IMR-90 (cell line): ENCODE results near the gene MBD1. TPM values are rescaled to one million over a fixed set of nuclear protein-coding genes. Genes with fewer than 3 reads are reported as not detected.

Experiments used
- ATAC-seq: fragments of 200-7000 bp; cut with Tn5 transposase; 2 replicates; pipeline ENCODE4 v1.9.1; 2020; ENCODE audit warnings: low read depth, mild to moderate bottlenecking, moderate library complexity
- BruUV-seq: library from RNA; stranded (reverse); fragments of 400-500 nt; replicated peaks from 2 replicates; lab custom pipeline; 2021; lab: Mats Ljungman, UMichigan
- CTCF ChIA-PET: fragments of 300-600 bp; formaldehyde crosslinking; extraction: SDS; loops from one replicate; lab custom pipeline; 2021; ENCODE audit warnings: antibody characterized with exemption; lab: Yijun Ruan, JAX
- POLR2A ChIA-PET: fragments of 300-600 bp; sonication (Branson Sonifier 250); formaldehyde crosslinking; loops from one replicate; lab custom pipeline; 2022; ENCODE audit warnings: antibody characterized with exemption; ENCODE audit not compliant: unreplicated experiment; lab: Charles Lee
- DNase-seq: peaks from one replicate; pipeline ENCODE4 v3.0.0; 2013
- H2AFZ ChIP-seq: replicated peaks from 2 replicates; pipeline ENCODE3; 2013; ENCODE audit warnings: low read length, mild to moderate bottlenecking; ENCODE audit not compliant: poor library complexity
- H2AK5ac ChIP-seq: 2 replicates; pipeline ENCODE4 v1.6.1; 2013; ENCODE audit warnings: low read depth, low read length, inconsistent platforms
- H2AK9ac ChIP-seq: replicated peaks from 2 replicates; pipeline ENCODE3; 2013; ENCODE audit warnings: mild to moderate bottlenecking, low read depth, low read length, moderate library complexity; ENCODE audit not compliant: poor library complexity
- H2BK120ac ChIP-seq: 2 replicates; pipeline ENCODE4 v1.6.1; 2013; ENCODE audit warnings: low read depth, low read length, inconsistent platforms
- H2BK15ac ChIP-seq: 3 replicates; pipeline ENCODE4 v1.6.1; 2013; ENCODE audit warnings: low read depth, low read length, inconsistent platforms
- H2BK20ac ChIP-seq: 2 replicates; pipeline ENCODE4 v1.6.1; 2013; ENCODE audit warnings: low read depth, mild to moderate bottlenecking, inconsistent platforms, low read length, moderate library complexity
- H2BK5ac ChIP-seq: 2 replicates; pipeline ENCODE4 v1.6.1; 2013; ENCODE audit warnings: mild to moderate bottlenecking, low read depth, low read length, inconsistent platforms; ENCODE audit not compliant: poor library complexity, severe bottlenecking
- H3K14ac ChIP-seq: replicated peaks from 2 replicates; pipeline ENCODE4 v1.6.1; 2013; ENCODE audit warnings: low read depth, low read length, inconsistent platforms
- H3K18ac ChIP-seq: 2 replicates; pipeline ENCODE4 v1.6.1; 2013; ENCODE audit warnings: low read depth, low read length, control low read depth
- H3K23ac ChIP-seq: 2 replicates; pipeline ENCODE4 v1.6.1; 2013; ENCODE audit warnings: low read depth, low read length, inconsistent platforms
- H3K27ac ChIP-seq: 2 replicates; pipeline ENCODE4 v1.5.1; 2013; ENCODE audit warnings: mild to moderate bottlenecking, control low read depth, low read length; ENCODE audit not compliant: insufficient read depth
- H3K27me3 ChIP-seq: 2 replicates; pipeline ENCODE4 v1.6.1; 2013; ENCODE audit warnings: low read length; ENCODE audit not compliant: control insufficient read depth, insufficient read depth
- H3K36me3 ChIP-seq: 2 replicates; pipeline ENCODE4 v1.6.1; 2013; ENCODE audit warnings: low read length, mixed read lengths; ENCODE audit not compliant: control insufficient read depth, insufficient read depth
- H3K4ac ChIP-seq: 2 replicates; pipeline ENCODE4 v1.6.1; 2013; ENCODE audit warnings: low read depth, low read length, inconsistent platforms
- H3K4me1 ChIP-seq: 2 replicates; pipeline ENCODE4 v1.6.1; 2013; ENCODE audit warnings: low read length, mixed read lengths; ENCODE audit not compliant: control insufficient read depth, insufficient read depth
- H3K4me2 ChIP-seq: 2 replicates; pipeline ENCODE4 v1.6.1; 2013; ENCODE audit warnings: low read depth, mild to moderate bottlenecking, control low read depth, low read length, moderate library complexity
- H3K4me3 ChIP-seq: 2 replicates; pipeline ENCODE4 v1.5.1; 2013; ENCODE audit warnings: low read depth, mild to moderate bottlenecking, control low read depth, low read length, moderate library complexity; ENCODE audit not compliant: insufficient read depth
- H3K56ac ChIP-seq: 2 replicates; pipeline ENCODE4 v1.6.1; 2013; ENCODE audit warnings: low read length, inconsistent platforms; ENCODE audit not compliant: insufficient read depth; ENCODE audit errors: extremely low read depth
- H3K79me1 ChIP-seq, 2 experiments: 2 replicates each; pipeline ENCODE4 v1.6.1; 2013; ENCODE audit warnings: low read length in 2 of 2, inconsistent platforms in 1 of 2, low read depth in 1 of 2
- H3K9ac ChIP-seq: 2 replicates; pipeline ENCODE4 v1.6.1; 2013; ENCODE audit warnings: low read depth, low read length, control low read depth
- H3K9me1 ChIP-seq: 2 replicates; pipeline ENCODE4 v1.6.1; 2013; ENCODE audit warnings: low read length, inconsistent platforms; ENCODE audit not compliant: insufficient read depth
- H3K9me3 ChIP-seq: 2 replicates; pipeline ENCODE4 v1.6.1; 2013; ENCODE audit warnings: low read length; ENCODE audit not compliant: control insufficient read depth, insufficient read depth
- H4K20me1 ChIP-seq: 2 replicates; pipeline ENCODE4 v1.6.1; 2013; ENCODE audit warnings: low read length, inconsistent platforms; ENCODE audit not compliant: insufficient read depth
- H4K5ac ChIP-seq: 2 replicates; pipeline ENCODE4 v1.6.1; 2013; ENCODE audit warnings: mild to moderate bottlenecking, low read depth, low read length, control low read depth
- H4K8ac ChIP-seq, 2 experiments: 2 replicates each; pipeline ENCODE4 v1.6.1; 2013; ENCODE audit warnings: low read depth in 2 of 2, low read length in 2 of 2, control low read depth in 1 of 2, inconsistent platforms in 1 of 2
- H4K91ac ChIP-seq: 2 replicates; pipeline ENCODE4 v1.6.1; 2013; ENCODE audit warnings: low read depth, low read length, inconsistent platforms; ENCODE audit not compliant: insufficient read depth
- BHLHE40 ChIP-seq: fragments of 150-350 bp; IDR thresholded peaks from 2 replicates; pipeline ENCODE4 v1.6.1; 2016; ENCODE audit warnings: mild to moderate bottlenecking, low read depth, low read length
- CEBPB ChIP-seq: IDR thresholded peaks from 2 replicates; pipeline ENCODE4 v1.6.1; 2012; ENCODE audit warnings: low read depth, low read length, improper control_type of control experiment
- CHD1 ChIP-seq: IDR thresholded peaks from 2 replicates; pipeline ENCODE4 v1.6.1; 2012; ENCODE audit warnings: low read depth, low read length, improper control_type of control experiment
- CTCF ChIP-seq: conservative IDR thresholded peaks from 2 replicates; pipeline ENCODE4 v1.5.1; 2012; ENCODE audit warnings: mild to moderate bottlenecking, low read depth, low read length, improper control_type of control experiment
- ELK1 ChIP-seq: fragments of 150-350 bp; IDR thresholded peaks from 2 replicates; pipeline ENCODE4 v1.6.1; 2016; ENCODE audit warnings: low read depth, mild to moderate bottlenecking, low read length, moderate library complexity, borderline replicate concordance
- FOS ChIP-seq: fragments of 150-350 bp; IDR thresholded peaks from 2 replicates; pipeline ENCODE4 v1.6.1; 2016; ENCODE audit warnings: low read depth, low read length
- MAFK ChIP-seq: IDR thresholded peaks from 2 replicates; pipeline ENCODE4 v1.6.1; 2012; ENCODE audit warnings: low read depth, low read length, improper control_type of control experiment
- MAZ ChIP-seq: IDR thresholded peaks from 2 replicates; pipeline ENCODE4 v1.6.1; 2012; ENCODE audit warnings: low read depth, mild to moderate bottlenecking, low read length, improper control_type of control experiment, moderate library complexity, borderline replicate concordance
- MXI1 ChIP-seq: IDR thresholded peaks from 2 replicates; pipeline ENCODE4 v1.6.1; 2012; ENCODE audit warnings: low read depth, mild to moderate bottlenecking, low read length, moderate library complexity, borderline replicate concordance
- NFE2L2 ChIP-seq: fragments of 150-350 bp; IDR thresholded peaks from 2 replicates; pipeline ENCODE4 v1.6.1; 2016; ENCODE audit warnings: low read depth, mild to moderate bottlenecking, low read length
- POLR2A ChIP-seq: IDR thresholded peaks from 2 replicates; pipeline ENCODE4 v1.6.1; 2012; ENCODE audit warnings: mild to moderate bottlenecking, low read depth, low read length
- RAD21 ChIP-seq: IDR thresholded peaks from 2 replicates; pipeline ENCODE4 v1.6.1; 2012; ENCODE audit warnings: low read length, improper control_type of control experiment
- RCOR1 ChIP-seq: IDR thresholded peaks from 2 replicates; pipeline ENCODE4 v1.6.1; 2012; ENCODE audit warnings: mild to moderate bottlenecking, low read length, improper control_type of control experiment; ENCODE audit not compliant: insufficient replicate concordance
- RFX5 ChIP-seq: IDR thresholded peaks from 2 replicates; pipeline ENCODE4 v1.8.0; 2012; ENCODE audit warnings: low read depth, mild to moderate bottlenecking, low read length, moderate library complexity
- SMC3 ChIP-seq: fragments of 150-350 bp; IDR thresholded peaks from 2 replicates; pipeline ENCODE4 v1.6.1; 2016; ENCODE audit warnings: low read depth, mild to moderate bottlenecking, antibody characterized with exemption, low read length, moderate library complexity
- USF2 ChIP-seq: fragments of 150-350 bp; IDR thresholded peaks from 2 replicates; pipeline ENCODE4 v1.6.1; 2017; ENCODE audit warnings: mild to moderate bottlenecking, antibody characterized with exemption, low read length, low read depth
- WGBS, 2 experiments: methylation state at CpG; one replicate each; pipeline versions ENCODE4 v1.1.5 to v1.1.7; 2013; ENCODE audit warnings: missing lambda C conversion rate in 2 of 2; ENCODE audit not compliant: insufficient read length in 1 of 2; ENCODE audit errors: extremely low coverage in 2 of 2; 5-methylcytosine and 5-hydroxymethylcytosine counted together
- dilution Hi-C: fragments of 300-500 bp; cut with HindIII; formaldehyde crosslinking; loops from one replicate; pipeline ENCODE4 v1.14.3; 2018; ENCODE audit warnings: low sequenced_read_pairs; ENCODE audit not compliant: unreplicated experiment
- in situ Hi-C: fragments of 300-500 bp; cut with MboI; formaldehyde crosslinking; loops from 3 replicates; pipeline ENCODE4 v1.14.3; 2019; ENCODE audit warnings: low sequenced_read_pairs, inconsistent platforms, mixed read lengths
- intact Hi-C: fragments of 100-400 bp; cut with micrococcal nuclease; formaldehyde crosslinking; loops from 2 replicates; pipeline ENCODE4 v1.10.0; 2022
- polyA plus RNA-seq, 3 experiments: library from polyadenylated mRNA; depleted of rRNA; stranded (reverse); fragments of >200 nt; gene quantifications; 2 replicates each; pipeline ENCODE4 v1.2.3, GENCODE V29; 2012; ENCODE audit warnings: low replicate concordance in 1 of 3
- total RNA-seq: library from RNA; depleted of rRNA; stranded (reverse); fragments of >200 nt; gene quantifications from 2 replicates; pipeline ENCODE4 v1.2.3, GENCODE V29; 2012

The MBD1 gene
- total and polyA plus RNA-seq, 2 of the 4 experiments (the other 2 are of a cell fraction): 31.7 to 56.5 TPM

- H3K4me1 ChIP-seq: no peaks in the 10 kb centered on the region
- no peak overlapping the region for H4K8ac ChIP-seq
- no peak overlapping the region for H2BK120ac ChIP-seq
- in situ Hi-C loops: no loop called here
- no peaks in the 10 kb centered on the region for H3K27me3 ChIP-seq
- H3K9ac ChIP-seq: no peak overlapping the region
- dilution Hi-C loops: no loop called here
- BruUV-seq: no TSS peak
- no peak overlapping the region for H3K4ac ChIP-seq
- no peak overlapping the region for H3K14ac ChIP-seq
- no peaks in the 10 kb centered on the region for H3K9me1 ChIP-seq
- no CpG with 5 or more reads among the region's 2 CpGs for WGBS, 2 experiments
- H3K23ac ChIP-seq: no peak overlapping the region
- no peak overlapping the region for H2BK5ac ChIP-seq
- no peaks in the 10 kb centered on the region for H3K9me3 ChIP-seq
- no peak overlapping the region for H3K4me3 ChIP-seq
- no peak overlapping the region for H4K5ac ChIP-seq
- intact Hi-C loops: no loop called here
- no peak overlapping the region for H2AFZ ChIP-seq
- no peak for TF ChIP-seq BHLHE40
- TF ChIP-seq ELK1: no peak
- no peak for TF ChIP-seq MAZ
- TF ChIP-seq RAD21: no peak
- no peak for TF ChIP-seq RFX5
- no peak for TF ChIP-seq CHD1
- TF ChIP-seq RCOR1: no peak
- TF ChIP-seq SMC3: no peak
- no peak for TF ChIP-seq NFE2L2
- no peak for TF ChIP-seq CTCF
- TF ChIP-seq USF2: no peak
- TF ChIP-seq POLR2A: no peak
- TF ChIP-seq MXI1: no peak
- no peak for TF ChIP-seq CEBPB
- no peak for TF ChIP-seq FOS
- TF ChIP-seq MAFK: no peak
- no peaks in the 10 kb centered on the region for H3K36me3 ChIP-seq
- H3K56ac ChIP-seq: no peak overlapping the region
- ChIA-PET POLR2A (no interaction called here), CTCF (no interaction called here)
- no peak for DNase-seq
- H3K18ac ChIP-seq: no peak overlapping the region
- no peak overlapping the region for H3K4me2 ChIP-seq
- H2AK5ac ChIP-seq: no peak overlapping the region
- no peaks in the 10 kb centered on the region for H4K20me1 ChIP-seq
- no peak overlapping the region for H2BK20ac ChIP-seq
- H2AK9ac ChIP-seq: no peak overlapping the region
- no peaks in the 10 kb centered on the region for H3K79me1 ChIP-seq
- no peak overlapping the region for H2BK15ac ChIP-seq
- no peak overlapping the region for H3K27ac ChIP-seq
- no peak overlapping the region for H4K91ac ChIP-seq
- no peak for ATAC-seq
Measured at GRCh38 chr18:50313873-50314460, 32.6 kb upstream of the MBD1 start.
